ENCODE measurements around the gene KIAA0040.

DNA sequence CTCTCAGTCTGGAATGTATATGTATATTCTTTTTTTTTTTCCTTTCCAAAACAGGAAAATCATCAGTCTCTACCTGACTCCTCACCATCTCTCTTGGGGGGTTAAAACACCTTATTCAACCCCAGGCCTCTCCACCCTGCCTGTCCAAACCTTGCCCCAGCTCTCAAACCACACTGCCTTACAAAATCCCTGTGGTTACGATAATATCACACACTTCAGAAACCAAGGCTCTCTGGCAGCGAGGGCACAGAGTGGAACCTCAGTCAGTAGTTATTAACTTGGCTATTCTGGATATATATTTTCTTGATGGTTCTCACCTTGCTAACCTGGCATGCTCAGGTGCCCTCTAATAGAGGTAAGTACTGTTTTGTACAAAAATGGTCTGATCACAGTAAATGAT is 24.7 kb downstream of the KIAA0040 start:
- no peak for TF ChIP-seq CTCF (conservative IDR thresholded peaks at IDR 0.05 in 1 of 2, IDR thresholded peaks at IDR 0.05 in 1 of 2; ENCODE audit: extremely low read depth in 1 of 2, insufficient read depth in 1 of 2, low read depth in 1 of 2, low read length in 2 of 2)
- no peak for TF ChIP-seq EZH2 (IDR thresholded peaks at IDR 0.05; ENCODE audit: borderline replicate concordance, low read length)

Data from mammary epithelial cell (primary cell).